Ammon's horn (tissue), 1 donor: ENCODE results near the gene F10.

Source experiments
- DNase-seq: peaks from one replicate; pipeline ENCODE4 v3.0.0-alpha.2; 2016; ENCODE audit warnings: low spot score

Gene F10

GRCh38 chr13:113171250-113172125 lies 48.9 kb downstream of the F10 start:
- no peak for DNase-seq

GRCh38 chr13:113172419-113172926 lies 49.9 kb downstream of the F10 start:
- DNase-seq, result no peak

- DNase-seq, result no peak
These were observed 53.7 kb downstream of the F10 start for GRCh38 chr13:113176280-113176679.

- no peak for DNase-seq
These were observed 54.2 kb downstream of the F10 start for GRCh38 chr13:113176822-113177221.

GRCh38 chr13:113178070-113178895 lies 55.7 kb downstream of the F10 start:
- DNase-seq, result no peak

- no peak for DNase-seq
These were observed 56.2 kb downstream of the F10 start for GRCh38 chr13:113178896-113179167.

GRCh38 chr13:113179374-113180230 lies 57.0 kb downstream of the F10 start:
- DNase-seq, result no peak

- DNase-seq, result no peak
These were observed 59.4 kb downstream of the F10 start for GRCh38 chr13:113182046-113182445.

- no peak for DNase-seq
These were observed 61.0 kb downstream of the F10 start for GRCh38 chr13:113183450-113184129.

GRCh38 chr13:113184568-113185440 lies 62.2 kb downstream of the F10 start:
- no peak for DNase-seq

- DNase-seq, result no peak
These were observed 63.7 kb downstream of the F10 start for GRCh38 chr13:113186061-113186900.

- peak; percentile 57 for DNase-seq
These were observed 64.7 kb downstream of the F10 start for GRCh38 chr13:113187263-113187669.

- DNase-seq, result no peak
These were observed 65.5 kb downstream of the F10 start for GRCh38 chr13:113187883-113188665.

- no peak for DNase-seq
These were observed 67.6 kb downstream of the F10 start for GRCh38 chr13:113190181-113190580.

GRCh38 chr13:113192279-113192678 lies 69.7 kb downstream of the F10 start:
- peak; percentile 35 for DNase-seq

- DNase-seq, result no peak
These were observed 70.3 kb downstream of the F10 start for GRCh38 chr13:113192902-113193301.

GRCh38 chr13:113195360-113195759 lies 72.8 kb downstream of the F10 start:
- DNase-seq, result no peak

GRCh38 chr13:113196970-113197737 lies 74.6 kb downstream of the F10 start:
- DNase-seq, result no peak
